ENCODE results near the gene UROC1. TPM values are rescaled to one million over a fixed set of nuclear protein-coding genes. Genes with fewer than 3 reads are reported as not detected.
A peak's percentile ranks its signal among the peaks of the same experiment; 100 is the strongest.

UROC1 gene
- total and polyA plus RNA-seq, 8 donors, result 0.09 TPM; not detected in 7

DNA sequence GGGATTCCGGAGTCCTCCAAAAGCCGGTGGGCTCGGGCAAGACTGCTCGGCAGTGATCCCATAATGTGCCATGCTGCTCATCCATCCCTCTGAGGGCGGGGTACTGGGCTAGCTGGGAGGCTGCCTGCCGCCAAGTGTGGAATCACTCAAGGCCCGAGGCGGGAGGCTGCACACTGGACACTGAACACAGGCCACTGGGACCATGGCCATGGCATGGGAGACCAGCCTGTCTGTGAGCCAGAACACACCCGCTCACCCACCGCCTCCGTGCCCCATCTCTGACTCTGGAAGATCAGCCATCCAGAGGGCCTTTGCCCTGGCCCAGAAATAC, 39.8 kb upstream of the UROC1 start:
- Histone ChIP-seq H3K27me3 (no peaks in the 10 kb centered on the region), H3K27ac (no peak overlapping the region), H3K4me3 (no peak overlapping the region), H3K9me3 (no peaks in the 10 kb centered on the region), H3K4me1 (no peaks in the 10 kb centered on the region), H3K36me3 (no peaks in the 10 kb centered on the region)
- 89 to 91% methylated on average over 11 of the region's 11 CpGs for WGBS, 2 donors
- intact Hi-C loops (cut with DNase I), result no loop called here
- no peak for DNase-seq
- ATAC-seq, result no peak
- FAIRE-seq, result no peak
- TF ChIP-seq, protein P1, sequence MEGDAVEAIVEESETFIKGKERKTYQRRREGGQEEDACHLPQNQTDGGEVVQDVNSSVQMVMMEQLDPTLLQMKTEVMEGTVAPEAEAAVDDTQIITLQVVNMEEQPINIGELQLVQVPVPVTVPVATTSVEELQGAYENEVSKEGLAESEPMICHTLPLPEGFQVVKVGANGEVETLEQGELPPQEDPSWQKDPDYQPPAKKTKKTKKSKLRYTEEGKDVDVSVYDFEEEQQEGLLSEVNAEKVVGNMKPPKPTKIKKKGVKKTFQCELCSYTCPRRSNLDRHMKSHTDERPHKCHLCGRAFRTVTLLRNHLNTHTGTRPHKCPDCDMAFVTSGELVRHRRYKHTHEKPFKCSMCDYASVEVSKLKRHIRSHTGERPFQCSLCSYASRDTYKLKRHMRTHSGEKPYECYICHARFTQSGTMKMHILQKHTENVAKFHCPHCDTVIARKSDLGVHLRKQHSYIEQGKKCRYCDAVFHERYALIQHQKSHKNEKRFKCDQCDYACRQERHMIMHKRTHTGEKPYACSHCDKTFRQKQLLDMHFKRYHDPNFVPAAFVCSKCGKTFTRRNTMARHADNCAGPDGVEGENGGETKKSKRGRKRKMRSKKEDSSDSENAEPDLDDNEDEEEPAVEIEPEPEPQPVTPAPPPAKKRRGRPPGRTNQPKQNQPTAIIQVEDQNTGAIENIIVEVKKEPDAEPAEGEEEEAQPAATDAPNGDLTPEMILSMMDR (IDR thresholded peaks at IDR 0.05), result no peak

DNA sequence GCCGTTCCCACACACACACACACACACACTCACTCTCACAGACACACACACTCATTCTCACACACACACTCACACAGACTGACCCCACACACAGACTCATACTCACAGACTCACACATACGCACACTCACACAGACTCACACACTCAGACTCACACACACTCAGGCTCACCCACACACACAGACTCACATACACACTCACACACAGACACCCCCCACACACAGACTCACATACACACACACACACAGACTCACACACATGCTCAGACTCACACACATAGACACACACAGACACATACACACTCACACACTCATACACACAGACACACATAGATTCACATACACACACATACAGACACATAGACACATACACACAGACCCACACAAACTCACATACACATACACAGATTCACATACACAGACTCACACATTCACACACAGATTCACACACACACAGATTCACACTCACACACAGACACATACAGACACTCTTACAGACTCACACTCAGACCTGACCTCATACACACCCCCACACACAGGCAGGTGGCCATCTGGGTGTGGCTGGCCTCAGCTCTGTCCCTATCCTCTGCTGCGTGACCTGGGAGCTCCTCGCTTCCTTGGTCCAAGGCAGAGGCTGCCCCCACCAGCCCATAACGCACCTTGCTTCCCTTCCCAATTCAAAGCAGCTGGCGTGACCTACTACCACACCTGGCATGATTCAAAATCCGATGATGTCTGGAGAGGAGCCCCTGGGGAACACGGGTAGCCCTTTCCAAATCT, 39.3 kb upstream of the UROC1 start:
- H3K4me3 ChIP-seq, result no peak overlapping the region
- intact Hi-C loops (cut with DNase I), result no loop called here
- H3K36me3 ChIP-seq, result no peaks in the 10 kb centered on the region
- no peak for FAIRE-seq
- DNase-seq, result no peak
- no peak for ATAC-seq
- TF ChIP-seq, protein P1 (IDR thresholded peaks at IDR 0.05), result no peak
- WGBS, 2 donors, result 84 to 89% methylated on average over 8 of the region's 8 CpGs
- no peaks in the 10 kb centered on the region for H3K27me3 ChIP-seq
- no peaks in the 10 kb centered on the region for H3K9me3 ChIP-seq
- no peak overlapping the region for H3K27ac ChIP-seq
- no peaks in the 10 kb centered on the region for H3K4me1 ChIP-seq

DNA sequence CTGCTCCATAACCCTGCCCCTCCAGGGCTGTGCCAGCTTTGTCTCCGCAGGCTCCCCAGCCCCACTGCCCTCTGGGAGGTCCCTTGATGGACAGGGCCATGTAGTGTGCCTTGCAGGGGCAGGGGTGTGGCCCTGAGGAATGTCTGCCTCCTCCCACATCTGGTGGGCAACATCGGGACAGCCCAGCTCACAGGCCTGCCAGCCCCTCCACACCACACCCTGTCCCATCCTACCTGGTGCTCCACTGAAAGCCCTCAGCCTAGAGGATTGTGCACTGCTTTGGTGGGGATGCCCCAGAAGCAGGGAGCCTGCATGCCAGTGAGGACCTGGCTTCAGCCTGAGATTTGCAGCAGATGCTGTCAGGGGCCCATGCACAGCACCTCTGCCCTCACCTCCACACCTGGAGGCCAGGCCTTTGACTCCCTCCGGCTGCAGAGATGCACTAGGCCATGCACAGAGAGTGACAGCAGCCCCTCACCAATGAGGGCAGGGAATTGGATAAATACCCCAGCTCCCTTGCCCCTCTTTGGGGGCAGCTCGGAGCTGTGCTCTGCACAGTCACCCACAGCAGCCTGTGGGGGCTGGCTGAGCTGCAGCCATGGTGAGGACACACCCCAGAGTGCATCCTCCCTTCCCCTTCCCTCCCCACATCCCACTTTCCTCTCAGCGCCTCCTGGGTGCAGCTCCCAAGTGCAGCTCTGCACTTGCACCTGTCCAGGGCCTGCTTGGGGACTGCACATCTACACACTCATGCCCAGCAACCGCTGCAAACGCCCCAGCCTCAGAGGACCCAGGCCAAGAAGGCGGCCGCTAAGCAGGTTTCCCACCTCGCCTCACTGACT, 38.4 kb upstream of the UROC1 start:
- Histone ChIP-seq H3K9me3 (no peaks in the 10 kb centered on the region), H3K36me3 (no peaks in the 10 kb centered on the region), H3K4me3 (no peak overlapping the region), H3K27ac (no peak overlapping the region), H3K4me1 (no peaks in the 10 kb centered on the region), H3K27me3 (no peaks in the 10 kb centered on the region)
- FAIRE-seq, result no peak
- peak in 1 of 6 donors; percentile 35 for DNase-seq
- ATAC-seq, result no peak
- intact Hi-C loops (cut with DNase I), result no loop called here
- TF ChIP-seq, protein P1 (IDR thresholded peaks at IDR 0.05), result no peak
- WGBS, 2 donors, result 70 to 71% methylated on average over 10 of the region's 10 CpGs

DNA sequence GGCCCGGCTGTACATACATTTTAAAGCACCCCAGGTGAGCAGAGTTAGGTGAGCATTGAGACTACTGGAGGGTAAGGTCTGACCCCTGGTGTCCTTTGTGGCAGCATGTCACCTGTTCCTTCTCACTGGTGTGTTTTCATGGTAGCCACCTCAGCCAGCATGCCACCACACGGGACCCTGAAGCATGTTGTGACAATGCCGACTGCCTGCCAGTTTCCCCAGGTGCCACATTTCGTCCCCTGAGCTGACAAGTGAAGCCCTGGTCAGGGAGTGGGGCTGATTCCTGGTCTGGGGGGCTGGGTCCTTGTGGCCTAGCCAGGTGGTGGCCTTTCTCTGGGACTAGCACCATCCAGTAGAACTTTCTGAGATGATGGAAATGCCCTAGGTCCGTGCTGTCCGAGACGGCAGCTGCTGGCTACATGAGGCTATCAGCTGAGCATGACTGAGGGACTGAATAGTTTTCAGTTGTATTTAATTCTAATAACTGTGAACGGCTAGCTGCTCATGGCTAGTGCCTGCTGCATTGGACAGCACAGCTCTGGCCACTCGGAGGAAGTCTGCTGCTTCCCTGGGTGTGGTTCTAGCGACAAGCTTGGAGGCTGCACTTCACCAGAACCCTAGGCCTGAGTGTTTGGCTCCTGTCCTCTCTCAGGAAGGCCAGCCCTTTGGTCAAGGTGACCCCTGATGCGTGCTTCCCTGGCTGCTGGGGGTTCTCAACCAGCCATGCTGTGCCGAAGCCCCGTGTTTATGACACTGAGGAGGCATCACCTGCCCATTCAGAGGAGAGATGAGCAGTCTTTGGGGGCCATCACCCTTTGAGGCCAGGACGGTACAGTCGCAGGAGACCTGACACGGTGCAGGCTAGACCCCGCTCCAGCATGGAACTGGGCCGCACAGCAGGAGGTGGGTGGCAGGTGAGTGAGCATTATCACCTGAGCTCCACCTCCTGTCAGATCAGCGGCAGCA, 37.3 kb upstream of the UROC1 start:
- no peaks in the 10 kb centered on the region for H3K27me3 ChIP-seq
- no peaks in the 10 kb centered on the region for H3K36me3 ChIP-seq
- no peak overlapping the region for H3K4me3 ChIP-seq
- WGBS, 2 donors, result 81 to 89% methylated on average over 19 of the region's 19 CpGs
- intact Hi-C loops (cut with DNase I), result no loop called here
- H3K9me3 ChIP-seq, result no peaks in the 10 kb centered on the region
- ATAC-seq (no peak), FAIRE-seq (no peak), DNase-seq (peak in 1 of 6 donors; percentile 23)
- no peak overlapping the region for H3K27ac ChIP-seq
- TF ChIP-seq, protein P1 (IDR thresholded peaks at IDR 0.05), result no peak
- no peaks in the 10 kb centered on the region for H3K4me1 ChIP-seq
